CD4-positive, alpha-beta T cell (primary cell): Measurements from ENCODE around the gene MSI2. TPM values are rescaled to one million over a fixed set of nuclear protein-coding genes. Genes with fewer than 3 reads are reported as not detected.
A peak's percentile ranks its signal among the peaks of the same experiment; 100 is the strongest.

Experiments
- ATAC-seq: fragments of 200-7000 bp; cut with Tn5 transposase; one replicate; pipeline ENCODE4 v1.10.0; 2022; ENCODE audit warnings: mild to moderate bottlenecking; ENCODE audit not compliant: poor library complexity
- CTCF ChIA-PET: fragments of 350-600 bp; sonication (Branson Sonifier 250); formaldehyde crosslinking; loops from one replicate; lab custom pipeline; 2021; ENCODE audit warnings: antibody characterized with exemption, inconsistent platforms; lab: Charles Lee
- POLR2A ChIA-PET: fragments of 350-600 bp; sonication (Branson Sonifier 250); formaldehyde crosslinking; loops from one replicate; lab custom pipeline; 2021; ENCODE audit warnings: antibody characterized with exemption, inconsistent platforms; lab: Charles Lee
- DNase-seq, 14 experiments: peaks; one replicate each; pipeline ENCODE4 v3.0.0-alpha.2; 2013 to 2020; ENCODE audit warnings: mixed read lengths in 2 of 14
- H3K27ac ChIP-seq, 2 donors: one replicate each; pipeline versions ENCODE4 v1.5.1 to v1.7.0; 2013; ENCODE audit warnings: low read length in 2 of 2, low read depth in 1 of 2, mild to moderate bottlenecking in 1 of 2
- H3K27me3 ChIP-seq, 2 experiments: 1 replicate in 1 of 2; 2 replicates in 1 of 2; pipeline versions ENCODE4 v1.6.1 to v1.7.0; 2013; ENCODE audit warnings: low read length in 2 of 2, control low read depth in 1 of 2, mild to moderate bottlenecking in 1 of 2, moderate library complexity in 1 of 2; ENCODE audit not compliant: insufficient read depth in 2 of 2, control insufficient read depth in 1 of 2
- H3K36me3 ChIP-seq: one replicate; pipeline ENCODE4 v1.6.1; 2013; ENCODE audit warnings: low read length, control low read depth; ENCODE audit not compliant: insufficient read depth
- H3K4me1 ChIP-seq: one replicate; pipeline ENCODE4 v1.6.1; 2013; ENCODE audit warnings: low read length, control low read depth; ENCODE audit not compliant: insufficient read depth
- H3K4me3 ChIP-seq: one replicate; pipeline ENCODE4 v1.5.1; 2013; ENCODE audit warnings: mild to moderate bottlenecking, low read length, moderate library complexity
- H3K9me3 ChIP-seq, 2 experiments: 1 replicate in 1 of 2; 2 replicates in 1 of 2; pipeline versions ENCODE4 v1.6.1 to v1.7.0; 2013; ENCODE audit warnings: low read length in 2 of 2, mild to moderate bottlenecking in 2 of 2, control low read depth in 1 of 2, moderate library complexity in 1 of 2; ENCODE audit not compliant: control insufficient read depth in 1 of 2, insufficient read depth in 1 of 2
- H3K27ac Mint-ChIP-seq: one replicate; pipeline ENCODE4 v1.8.0; 2020; ENCODE audit warnings: mixed read lengths
- H3K27me3 Mint-ChIP-seq: one replicate; pipeline ENCODE4 v1.8.0; 2021; ENCODE audit warnings: mixed read lengths
- H3K36me3 Mint-ChIP-seq: one replicate; pipeline ENCODE4 v1.8.0; 2021; ENCODE audit warnings: low read depth, mixed read lengths
- H3K4me1 Mint-ChIP-seq: one replicate; pipeline ENCODE4 v1.8.0; 2021; ENCODE audit warnings: low read depth, mixed read lengths
- H3K4me3 Mint-ChIP-seq: one replicate; pipeline ENCODE4 v1.8.0; 2020; ENCODE audit warnings: mild to moderate bottlenecking, mixed read lengths
- H3K9me3 Mint-ChIP-seq: one replicate; pipeline ENCODE4 v1.8.0; 2020; ENCODE audit warnings: mixed read lengths
- CTCF ChIP-seq: fragments of 200-600 bp; IDR thresholded peaks from one replicate; pipeline ENCODE4 v1.8.0; 2022; ENCODE audit warnings: antibody characterized with exemption, mild to moderate bottlenecking
- intact Hi-C, 2 experiments: fragments of 100-400 bp; cut with DNase I in 1 of 2; cut with micrococcal nuclease in 1 of 2; formaldehyde crosslinking; loops; one replicate each; pipeline versions ENCODE4 v1.15.1 to v1.9.0; 2023 to 2025; cut with DNase I, micrococcal nuclease
- total RNA-seq, 174 experiments: library from RNA in 2 of 174; stranded (reverse) in 2 of 174; gene quantifications; one replicate each; pipeline ENCODE4 v1.2.3 and lab custom pipeline; 2021 to 2026

The MSI2 gene
- total RNA-seq, 2 experiments from 2014 or later: 129 to 132 TPM

DNA sequence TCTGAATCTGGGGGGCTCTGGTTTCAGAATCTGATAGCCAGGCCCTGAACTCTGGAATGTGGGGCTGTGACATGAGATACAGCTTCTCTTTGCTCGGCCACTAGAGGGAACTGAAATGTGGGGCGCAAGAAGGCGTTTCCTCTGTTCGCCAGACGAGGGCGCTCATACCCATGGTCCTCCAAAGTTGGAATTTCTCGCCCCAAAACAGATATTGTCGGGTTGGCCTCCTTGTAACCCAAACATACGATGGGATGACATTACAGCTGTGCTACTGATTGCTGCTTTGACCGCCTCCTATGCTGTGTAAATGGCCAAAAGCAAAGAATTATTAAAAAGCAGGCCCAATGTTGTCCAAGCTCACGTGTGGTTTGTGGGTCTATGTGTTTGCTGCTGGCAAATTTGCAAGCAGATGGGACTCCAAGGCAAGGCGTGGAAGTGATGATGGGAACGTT, 13.1 kb upstream of the MSI2 start:
- H3K27ac ChIP-seq: no peak overlapping the region
- no peaks in the 10 kb centered on the region for H3K36me3 ChIP-seq
- ChIA-PET CTCF (interaction anchor here (0.5 to 2.8 kb wide), 55 partner anchors 9 to 648 kb away, joined by 3 to 79 read pairs (median 4); partner anchors contain the start of genes CCDC182 and MSI2), POLR2A (interaction anchor here (0.7 to 2.1 kb wide), 8 partner anchors 11 to 590 kb away, joined by 3 to 8 read pairs (median 5); partner anchors contain the start of gene MSI2)
- peaks cover 4% of the 10 kb centered on the region for H3K27me3 Mint-ChIP-seq
- intact Hi-C loops: loop anchor here (1.0 to 10.0 kb wide), 13 partner anchors 14 to 869 kb away; no protein-coding TSS in a partner anchor
- TF ChIP-seq CTCF: peak; percentile 99
- H3K9me3 ChIP-seq: no peaks in the 10 kb centered on the region
- H3K4me3 Mint-ChIP-seq: no peak overlapping the region
- ATAC-seq (peak; percentile 98), DNase-seq (peak; percentile 63 to 89 (median 70))
- no peak overlapping the region for H3K4me3 ChIP-seq
- peaks cover 4% of the 10 kb centered on the region for H3K4me1 ChIP-seq
- H3K27me3 ChIP-seq: no peaks in the 10 kb centered on the region
- H3K9me3 Mint-ChIP-seq: no peaks in the 10 kb centered on the region
- H3K4me1 Mint-ChIP-seq: no peaks in the 10 kb centered on the region
- no peak overlapping the region for H3K27ac Mint-ChIP-seq
- no peaks in the 10 kb centered on the region for H3K36me3 Mint-ChIP-seq

DNA sequence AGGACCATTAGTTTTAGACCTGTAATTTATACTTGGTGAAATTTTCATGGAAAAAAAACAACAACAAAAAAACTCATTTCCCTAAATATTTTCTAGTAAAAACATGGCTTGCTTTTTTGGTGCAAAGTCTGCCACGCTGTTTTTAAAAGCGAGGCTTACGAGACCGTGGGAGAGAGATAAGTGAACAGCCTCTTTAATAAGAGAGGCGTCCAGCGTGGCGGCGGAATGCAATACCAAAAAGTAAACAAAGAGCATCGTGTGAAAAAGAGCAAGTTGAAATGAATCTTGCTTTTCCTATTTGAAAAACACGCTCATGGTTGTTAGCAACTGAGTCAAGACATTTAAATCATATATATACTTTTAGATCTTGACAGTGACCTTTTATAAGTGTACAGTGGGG, 10.5 kb upstream of the MSI2 start:
- ChIA-PET POLR2A (no interaction called here), CTCF (no interaction called here)
- H3K9me3 Mint-ChIP-seq: no peaks in the 10 kb centered on the region
- H3K4me1 Mint-ChIP-seq: no peaks in the 10 kb centered on the region
- Histone ChIP-seq H3K4me3 (no peak overlapping the region), H3K36me3 (no peaks in the 10 kb centered on the region), H3K27me3 (no peaks in the 10 kb centered on the region), H3K9me3 (no peaks in the 10 kb centered on the region), H3K4me1 (peaks cover 4% of the 10 kb centered on the region), H3K27ac (no peak overlapping the region)
- H3K27me3 Mint-ChIP-seq: peaks cover 4% of the 10 kb centered on the region
- H3K4me3 Mint-ChIP-seq: no peak overlapping the region
- no peak overlapping the region for H3K27ac Mint-ChIP-seq
- ATAC-seq (no peak), DNase-seq (no peak)
- no peaks in the 10 kb centered on the region for H3K36me3 Mint-ChIP-seq
- no peak for TF ChIP-seq CTCF
- intact Hi-C loops: loop anchor here in 1 of 2 experiments (5.0 to 10.0 kb wide), 2 partner anchors 37 to 259 kb away; no protein-coding TSS in a partner anchor

DNA sequence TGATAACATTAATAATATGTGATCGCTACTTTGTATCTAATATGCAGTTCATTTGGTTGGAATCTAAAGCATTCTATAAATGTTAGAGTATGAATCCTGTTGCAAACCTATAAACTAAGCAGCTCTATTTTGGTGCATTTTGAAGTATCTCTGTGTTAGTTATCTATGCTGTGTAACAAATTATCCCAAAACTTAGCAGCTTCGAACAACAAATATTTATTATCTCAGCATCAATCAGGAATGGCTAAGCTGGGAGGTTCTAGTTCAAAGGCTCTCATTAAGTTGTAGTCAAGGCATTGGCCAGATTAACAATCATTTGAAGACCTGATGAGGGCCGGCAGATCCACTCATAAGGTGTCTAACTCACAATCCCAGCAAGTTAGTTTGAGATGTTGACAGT, 10.1 kb upstream of the MSI2 start:
- H3K4me1 ChIP-seq: peaks cover 4% of the 10 kb centered on the region
- no peaks in the 10 kb centered on the region for H3K36me3 ChIP-seq
- no peaks in the 10 kb centered on the region for H3K9me3 ChIP-seq
- H3K27me3 Mint-ChIP-seq: peaks cover 4% of the 10 kb centered on the region
- H3K4me3 ChIP-seq: no peak overlapping the region
- no peak for TF ChIP-seq CTCF
- CTCF ChIA-PET: no interaction called here
- no peak overlapping the region for H3K27ac ChIP-seq
- H3K27ac Mint-ChIP-seq: no peak overlapping the region
- no peak overlapping the region for H3K4me3 Mint-ChIP-seq
- H3K36me3 Mint-ChIP-seq: no peaks in the 10 kb centered on the region
- DNase-seq (no peak), ATAC-seq (no peak)
- peaks cover 4% of the 10 kb centered on the region for H3K9me3 Mint-ChIP-seq
- POLR2A ChIA-PET: no interaction called here
- no peaks in the 10 kb centered on the region for H3K27me3 ChIP-seq
- intact Hi-C loops: loop anchor here in 1 of 2 experiments (5.0 to 10.0 kb wide), 2 partner anchors 36 to 259 kb away; no protein-coding TSS in a partner anchor
- H3K4me1 Mint-ChIP-seq: no peaks in the 10 kb centered on the region
